ENCODE measurements around the gene UCN.

UCN gene

DNA sequence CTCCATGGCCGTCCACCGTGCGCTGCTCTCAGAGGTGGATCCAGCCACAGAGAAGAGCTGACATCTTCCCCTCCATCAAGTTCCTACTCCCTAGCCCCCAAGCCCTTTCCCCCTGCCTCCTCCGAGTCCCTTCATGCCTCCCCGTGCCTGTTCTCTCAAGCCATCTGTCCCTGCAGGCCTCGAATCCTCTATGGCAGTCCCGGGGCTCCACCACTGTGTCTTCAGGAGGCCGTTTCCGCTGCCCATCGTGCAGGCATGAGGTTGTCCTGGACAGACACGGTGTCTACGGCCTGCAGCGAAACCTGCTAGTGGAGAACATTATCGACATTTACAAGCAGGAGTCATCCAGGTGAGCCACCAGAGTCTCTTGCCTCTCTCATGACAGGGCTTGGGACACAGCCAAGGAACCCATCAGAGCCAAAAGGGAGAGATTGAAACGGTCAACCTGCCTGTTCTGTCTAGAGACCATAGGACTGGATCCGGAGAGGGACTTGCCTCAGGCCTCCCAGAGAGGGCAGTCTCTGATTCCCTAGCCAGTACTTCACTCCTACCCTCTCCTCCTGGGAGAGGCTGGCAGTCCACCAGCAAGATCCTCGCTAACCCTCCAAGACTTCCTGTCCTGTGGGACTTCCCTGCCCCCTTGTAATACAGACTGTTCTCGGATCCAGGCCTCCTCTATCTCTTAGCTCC lies 9.7 kb downstream of the UCN start:
- Histone ChIP-seq H4K20me1 (ENCODE audit: insufficient read depth, low read length) (no peaks in the 10 kb centered on the region), H3K9ac (ENCODE audit: low read length) (no peak overlapping the region)

GRCh38 chr2:27297195-27297594 lies 11.1 kb downstream of the UCN start:
- Histone ChIP-seq H3K4me3 (ENCODE audit: low read length) (no peak overlapping the region), H3K79me2 (ENCODE audit: low read length) (no peaks in the 10 kb centered on the region), H3K4me2 (ENCODE audit: low read length) (no peak overlapping the region), H3K9ac (ENCODE audit: low read length) (no peak overlapping the region), H2AFZ (ENCODE audit: low read depth, low read length) (no peak overlapping the region), H3K4me1 (ENCODE audit: low read length) (peaks cover 8% of the 10 kb centered on the region), H4K20me1 (ENCODE audit: insufficient read depth, low read length) (no peaks in the 10 kb centered on the region), H3K27me3 (ENCODE audit: low read depth, low read length) (peaks cover 21% of the 10 kb centered on the region), H3K36me3 (replicated peaks; ENCODE audit: low read depth, low read length) (no peaks in the 10 kb centered on the region), H3K9me3 (ENCODE audit: insufficient read depth, low read length) (no peaks in the 10 kb centered on the region), H3K27ac (ENCODE audit: low read length) (no peak overlapping the region)
- TF ChIP-seq CTCF (IDR thresholded peaks at IDR 0.05; ENCODE audit: low read depth, low read length), result no peak
- no peak for TF ChIP-seq EZH2phosphoT487 (IDR thresholded peaks at IDR 0.05; ENCODE audit: low read depth)

More for the DNA sequence above, 9.7 kb downstream of the UCN start:
- Histone ChIP-seq H3K9me3 (ENCODE audit: insufficient read depth, low read length) (no peaks in the 10 kb centered on the region), H2AFZ (ENCODE audit: low read depth, low read length) (no peak overlapping the region), H3K27ac (ENCODE audit: low read length) (no peak overlapping the region), H3K4me1 (ENCODE audit: low read length) (peaks cover 11% of the 10 kb centered on the region), H3K36me3 (replicated peaks; ENCODE audit: low read depth, low read length) (no peaks in the 10 kb centered on the region), H3K79me2 (ENCODE audit: low read length) (no peaks in the 10 kb centered on the region), H3K27me3 (ENCODE audit: low read depth, low read length) (peaks cover 8% of the 10 kb centered on the region), H3K4me3 (ENCODE audit: low read length) (no peak overlapping the region), H3K4me2 (ENCODE audit: low read length) (no peak overlapping the region)
- no peak for TF ChIP-seq EZH2phosphoT487 (IDR thresholded peaks at IDR 0.05; ENCODE audit: low read depth)

DNA sequence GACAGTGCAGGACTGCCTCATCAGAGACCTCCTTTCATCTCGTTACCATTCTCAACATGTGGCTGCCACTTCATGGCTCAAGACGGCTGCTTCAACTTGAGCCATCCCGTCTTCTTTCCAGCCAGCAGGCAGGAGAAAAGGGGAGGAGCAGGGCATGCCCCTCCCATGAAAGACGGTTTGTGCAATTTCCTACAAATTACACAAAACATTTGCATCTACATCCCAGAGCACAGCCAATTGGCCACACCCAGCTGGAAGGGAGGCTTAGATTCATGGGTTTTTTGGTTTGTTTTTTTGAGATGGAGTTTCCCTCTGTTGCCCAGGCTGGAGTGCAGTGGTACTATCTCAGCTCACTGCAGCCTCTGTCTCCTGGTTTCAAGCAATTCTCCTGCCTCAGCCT lies 11.8 kb downstream of the UCN start:
- Histone ChIP-seq H3K4me1 (ENCODE audit: low read length) (peaks cover 8% of the 10 kb centered on the region), H4K20me1 (ENCODE audit: insufficient read depth, low read length) (no peaks in the 10 kb centered on the region), H3K9me3 (ENCODE audit: insufficient read depth, low read length) (no peaks in the 10 kb centered on the region), H3K79me2 (ENCODE audit: low read length) (no peaks in the 10 kb centered on the region), H3K27ac (ENCODE audit: low read length) (no peak overlapping the region), H3K4me2 (ENCODE audit: low read length) (no peak overlapping the region), H3K9ac (ENCODE audit: low read length) (no peak overlapping the region), H3K36me3 (replicated peaks; ENCODE audit: low read depth, low read length) (no peaks in the 10 kb centered on the region), H2AFZ (ENCODE audit: low read depth, low read length) (no peak overlapping the region), H3K27me3 (ENCODE audit: low read depth, low read length) (peaks cover 29% of the 10 kb centered on the region), H3K4me3 (ENCODE audit: low read length) (no peak overlapping the region)
- TF ChIP-seq CTCF (IDR thresholded peaks at IDR 0.05; ENCODE audit: low read depth, low read length) (no peak), EZH2phosphoT487 (IDR thresholded peaks at IDR 0.05; ENCODE audit: low read depth) (no peak)

GRCh38 chr2:27294928-27295327 lies 13.3 kb downstream of the UCN start:
- Histone ChIP-seq H4K20me1 (ENCODE audit: insufficient read depth, low read length) (no peaks in the 10 kb centered on the region), H3K27ac (ENCODE audit: low read length) (no peak overlapping the region), H3K4me2 (ENCODE audit: low read length) (no peak overlapping the region), H3K4me3 (ENCODE audit: low read length) (no peak overlapping the region), H3K9me3 (ENCODE audit: insufficient read depth, low read length) (no peaks in the 10 kb centered on the region), H3K36me3 (replicated peaks; ENCODE audit: low read depth, low read length) (no peaks in the 10 kb centered on the region), H3K27me3 (ENCODE audit: low read depth, low read length) (peaks cover 34% of the 10 kb centered on the region), H2AFZ (ENCODE audit: low read depth, low read length) (no peak overlapping the region), H3K4me1 (ENCODE audit: low read length) (peaks cover 8% of the 10 kb centered on the region), H3K79me2 (ENCODE audit: low read length) (no peaks in the 10 kb centered on the region), H3K9ac (ENCODE audit: low read length) (no peak overlapping the region)
- TF ChIP-seq CTCF (IDR thresholded peaks at IDR 0.05; ENCODE audit: low read depth, low read length) (no peak), EZH2phosphoT487 (IDR thresholded peaks at IDR 0.05; ENCODE audit: low read depth) (no peak)
